ENCODE results near the gene NLRP5.
"Not testable (repeated sequence)": the region's sequence is repeated elsewhere in the genome, so short reads cannot be mapped to it uniquely, and the experiment has no call there.

Gene NLRP5

DNA sequence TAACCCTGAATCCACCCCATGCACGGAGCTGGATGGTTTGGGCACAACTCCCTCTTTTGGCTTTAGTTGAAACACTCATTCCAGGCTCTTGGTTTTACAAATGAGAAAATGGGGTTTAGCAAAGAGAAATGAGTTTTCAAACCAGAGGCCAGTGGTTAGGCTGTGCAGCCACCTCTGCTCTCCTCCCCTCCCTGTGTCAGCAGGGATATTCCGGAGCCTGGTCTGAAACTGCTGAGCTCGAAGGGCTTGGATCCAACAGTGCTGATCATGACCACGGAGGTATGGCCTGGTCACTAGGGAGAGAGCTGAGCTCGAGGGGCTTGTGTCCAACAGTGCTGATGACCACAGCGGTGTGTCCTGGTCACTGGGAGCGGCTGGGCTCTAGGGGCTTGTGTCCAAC lies 93.0 kb downstream of the NLRP5 start:
- no peak for DNase-seq

DNA sequence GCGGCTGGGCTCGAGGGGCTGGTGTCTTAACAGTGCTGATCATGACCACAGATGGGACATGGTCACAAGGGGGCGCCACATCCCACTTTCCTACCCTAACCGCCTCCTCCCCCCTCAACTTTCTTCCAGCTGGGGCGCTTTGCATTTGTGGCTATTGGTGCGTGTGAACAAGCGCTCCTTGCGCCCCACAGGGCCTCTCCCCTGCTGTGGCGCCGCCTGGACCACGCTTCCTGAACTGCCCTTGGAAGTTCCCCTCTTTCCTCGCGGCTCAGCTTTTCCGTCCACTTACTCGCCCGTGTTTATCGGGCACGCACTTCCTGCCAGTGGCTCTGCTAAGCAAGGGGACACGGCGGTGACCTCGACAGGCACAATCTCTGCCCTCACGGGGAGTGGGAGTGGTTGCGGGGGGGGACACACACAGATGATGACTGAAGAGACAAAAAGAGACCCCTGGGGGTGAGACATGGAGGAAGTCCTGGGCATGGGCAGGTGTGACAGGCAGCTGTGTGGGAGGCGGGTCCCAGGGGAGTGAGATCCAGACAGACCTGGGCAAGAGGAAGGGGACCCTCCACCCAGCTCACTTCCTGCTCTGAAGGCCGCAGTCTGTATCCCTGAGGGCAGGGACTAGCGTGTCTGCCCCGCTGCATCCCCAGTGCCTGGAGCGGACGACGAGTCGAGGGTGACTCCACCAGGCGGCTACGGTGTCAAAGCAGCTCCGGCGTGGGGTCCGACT lies 94.3 kb downstream of the NLRP5 start:
- DNase-seq, result peak; percentile 54

- no peak for DNase-seq
Observed at GRCh38 chr19:56083668-56084067, 97.1 kb downstream of the NLRP5 start.

DNA sequence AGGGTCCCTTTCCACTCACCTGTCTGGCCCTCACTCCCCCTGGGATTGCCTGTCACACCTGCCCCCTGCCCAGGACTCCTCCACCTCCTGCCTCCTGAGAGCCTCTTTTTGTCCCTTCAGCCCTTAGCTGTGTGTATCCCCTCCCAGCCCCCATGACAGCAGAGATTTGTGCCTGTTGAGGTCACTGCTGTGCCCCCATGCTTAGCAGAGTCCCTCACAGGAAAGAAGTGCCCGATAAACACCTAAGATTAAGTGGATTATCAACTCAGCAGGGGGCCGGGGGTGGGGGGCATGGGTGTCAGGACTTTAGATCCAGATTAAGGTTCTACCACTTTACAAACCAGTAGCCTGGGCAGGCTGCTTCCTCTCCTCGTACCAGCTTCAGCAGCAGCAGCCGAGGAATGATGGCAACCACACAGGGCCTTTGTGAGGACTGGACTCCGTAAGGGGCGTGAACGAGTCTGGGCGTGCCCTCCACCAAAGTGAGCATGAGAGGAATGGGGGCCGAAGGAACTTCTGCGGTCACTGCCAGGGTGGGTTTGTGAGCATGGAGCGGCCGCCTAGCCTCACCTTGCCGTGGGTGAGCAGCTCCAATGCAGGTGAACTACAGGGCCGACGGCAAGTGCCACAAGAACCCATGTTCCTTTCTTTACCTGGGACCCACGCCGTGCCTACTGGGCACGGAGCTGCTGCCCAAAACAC lies 98.4 kb downstream of the NLRP5 start:
- DNase-seq, result no peak

DNA sequence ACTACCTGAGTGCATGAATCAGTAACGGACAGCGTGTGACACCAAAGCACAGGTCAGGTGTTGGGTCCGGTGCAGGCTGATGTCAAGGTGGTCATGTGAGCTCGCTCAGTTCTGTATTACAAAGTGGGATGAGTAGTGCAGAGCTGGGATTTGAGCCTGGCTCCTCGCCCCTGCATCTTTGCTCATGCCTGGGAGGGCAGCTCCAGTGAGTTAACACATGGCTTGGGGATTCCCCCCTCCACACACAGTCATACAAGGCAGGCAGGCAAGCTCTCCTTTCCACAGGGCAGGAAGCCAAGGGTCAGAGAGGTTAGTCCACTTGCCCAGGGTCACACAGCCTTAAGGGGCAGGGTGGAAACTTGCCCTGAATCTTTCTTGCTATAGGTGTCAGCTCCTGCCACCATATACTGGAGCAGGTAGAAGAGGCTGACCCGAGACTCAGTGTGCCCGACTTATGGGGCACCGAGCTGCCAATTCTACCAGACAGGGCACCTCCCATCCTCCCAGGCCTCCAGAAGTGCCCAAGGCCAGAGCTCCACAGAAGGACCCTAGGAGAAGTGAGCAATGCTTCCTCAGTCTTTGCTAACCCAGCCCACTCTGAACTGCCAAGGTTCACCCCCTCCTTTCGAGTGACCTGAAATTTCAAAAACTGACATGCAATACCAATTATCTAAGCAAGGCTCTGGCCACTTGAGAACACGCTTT lies 99.1 kb downstream of the NLRP5 start:
- DNase-seq, result no peak

DNA sequence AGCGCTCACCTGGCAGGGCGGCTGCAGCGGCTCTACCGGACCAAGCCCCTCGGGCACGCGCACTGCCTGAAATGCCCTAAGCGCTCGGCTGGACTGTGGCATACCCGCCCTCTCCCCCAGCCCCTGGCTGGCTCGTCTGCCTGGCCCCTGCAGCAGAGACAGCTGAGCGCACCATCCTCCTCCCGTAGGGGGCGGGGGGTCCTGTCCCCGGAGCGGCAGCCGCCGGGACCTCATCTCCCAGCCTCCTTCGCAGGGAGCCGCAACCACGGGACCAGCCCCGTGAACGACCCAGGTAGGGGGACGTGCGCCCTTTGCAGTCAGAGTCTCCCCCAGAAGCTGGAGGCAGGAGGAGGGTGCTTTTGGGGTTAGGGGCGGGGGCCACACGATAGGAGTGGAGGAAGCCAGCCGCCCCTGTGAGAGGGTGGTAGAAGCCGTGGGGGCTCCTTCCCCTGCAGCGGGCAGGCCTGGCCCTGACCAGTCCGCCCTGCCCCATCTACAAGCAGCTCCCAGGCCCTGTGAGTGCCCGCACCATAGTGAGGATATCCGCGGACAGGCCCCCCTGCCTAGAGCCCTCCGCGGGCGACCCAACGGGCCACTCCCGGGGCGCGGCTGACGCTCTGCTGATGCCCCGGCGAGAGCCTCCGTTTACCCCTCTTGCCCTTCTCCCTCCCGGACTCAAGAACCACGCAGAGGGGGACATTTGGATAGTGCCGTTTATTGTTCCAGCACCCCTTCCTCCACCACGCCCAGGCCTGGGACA lies 100.3 kb downstream of the NLRP5 start:
- DNase-seq, result no peak

DNA sequence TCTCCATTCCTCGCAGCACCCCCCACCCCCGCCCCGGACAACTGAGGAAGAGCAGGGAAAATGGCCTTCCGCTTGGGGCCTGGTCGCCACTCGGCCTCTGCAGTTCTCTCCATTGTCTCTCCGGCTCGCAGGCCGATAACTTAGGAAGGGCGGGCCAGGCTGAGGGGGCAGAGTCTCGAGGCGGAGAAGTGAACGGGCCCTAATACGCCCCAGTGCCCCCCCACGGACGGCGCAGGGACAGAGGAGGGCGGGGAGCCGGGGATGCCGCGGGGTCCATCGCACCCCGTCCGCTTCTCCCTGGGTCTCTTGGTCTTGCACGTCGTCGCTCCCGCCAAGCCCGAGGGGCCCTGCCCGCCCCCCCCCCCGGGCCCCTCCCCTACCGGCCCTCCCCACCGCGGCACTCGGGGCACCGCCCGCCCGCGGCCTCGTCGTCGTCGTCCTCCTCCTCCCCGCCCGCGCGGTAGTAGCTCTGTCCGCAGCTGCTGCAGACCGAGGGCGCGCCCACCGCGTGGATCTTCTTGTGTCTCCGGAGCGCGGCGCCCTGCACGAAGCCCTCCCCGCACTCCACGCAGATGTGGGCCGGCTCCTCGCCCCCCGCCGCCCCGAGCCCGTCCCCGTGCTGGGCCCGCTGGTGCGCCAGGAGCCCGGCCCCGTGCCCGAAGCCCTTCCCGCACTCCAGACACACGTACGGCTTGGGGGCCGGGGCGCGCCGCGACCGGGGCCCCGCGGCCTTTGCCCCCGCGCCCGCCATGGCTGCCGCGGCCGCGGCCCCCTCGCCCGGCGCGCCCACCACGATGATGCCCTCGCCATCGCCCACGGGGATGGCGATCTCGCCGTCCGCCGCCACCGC lies 101.3 kb downstream of the NLRP5 start:
- DNase-seq, result no peak

- DNase-seq, result no peak
Observed at GRCh38 chr19:56088497-56089215, 102.1 kb downstream of the NLRP5 start.

DNA sequence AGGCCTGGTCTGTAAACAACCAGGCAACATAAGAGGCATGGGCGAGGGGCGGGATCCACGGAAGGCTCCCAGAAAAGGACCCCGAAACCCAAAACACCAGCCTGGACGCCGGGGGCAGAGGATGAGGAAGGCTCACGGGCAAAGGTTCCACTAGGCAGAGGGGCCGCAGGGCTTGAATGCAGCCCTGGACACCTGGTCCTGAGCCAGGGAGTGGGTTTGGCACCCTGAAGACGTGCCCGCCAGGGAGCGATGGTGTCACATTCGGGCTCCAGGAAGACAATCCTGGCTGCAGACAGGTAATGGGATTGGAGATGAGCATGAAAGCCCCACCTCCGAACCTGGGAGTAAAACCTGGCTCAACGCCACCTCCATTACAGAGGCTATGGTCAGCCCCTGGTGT lies 102.8 kb downstream of the NLRP5 start:
- no peak for DNase-seq

DNA sequence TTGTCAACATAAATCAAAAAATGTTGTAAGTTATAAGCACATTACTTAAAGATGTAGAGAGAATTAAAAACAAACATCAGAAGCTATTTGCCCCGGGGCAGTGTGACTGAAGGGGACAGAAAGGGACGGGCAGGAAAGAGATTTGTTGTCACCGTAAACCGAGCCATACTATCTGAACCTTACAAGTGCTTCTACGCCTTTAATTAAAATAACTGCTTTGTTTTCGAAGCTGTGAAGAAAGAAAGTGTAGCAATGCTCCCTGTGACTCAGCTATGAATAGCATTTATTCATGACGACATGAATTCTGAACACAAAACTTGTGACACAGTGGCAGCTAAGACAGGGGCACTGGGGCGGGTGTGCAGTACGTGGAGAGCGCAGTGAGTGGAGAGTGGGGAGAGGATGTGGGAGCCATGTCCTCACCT lies 104.5 kb downstream of the NLRP5 start:
- no peak for DNase-seq

DNA sequence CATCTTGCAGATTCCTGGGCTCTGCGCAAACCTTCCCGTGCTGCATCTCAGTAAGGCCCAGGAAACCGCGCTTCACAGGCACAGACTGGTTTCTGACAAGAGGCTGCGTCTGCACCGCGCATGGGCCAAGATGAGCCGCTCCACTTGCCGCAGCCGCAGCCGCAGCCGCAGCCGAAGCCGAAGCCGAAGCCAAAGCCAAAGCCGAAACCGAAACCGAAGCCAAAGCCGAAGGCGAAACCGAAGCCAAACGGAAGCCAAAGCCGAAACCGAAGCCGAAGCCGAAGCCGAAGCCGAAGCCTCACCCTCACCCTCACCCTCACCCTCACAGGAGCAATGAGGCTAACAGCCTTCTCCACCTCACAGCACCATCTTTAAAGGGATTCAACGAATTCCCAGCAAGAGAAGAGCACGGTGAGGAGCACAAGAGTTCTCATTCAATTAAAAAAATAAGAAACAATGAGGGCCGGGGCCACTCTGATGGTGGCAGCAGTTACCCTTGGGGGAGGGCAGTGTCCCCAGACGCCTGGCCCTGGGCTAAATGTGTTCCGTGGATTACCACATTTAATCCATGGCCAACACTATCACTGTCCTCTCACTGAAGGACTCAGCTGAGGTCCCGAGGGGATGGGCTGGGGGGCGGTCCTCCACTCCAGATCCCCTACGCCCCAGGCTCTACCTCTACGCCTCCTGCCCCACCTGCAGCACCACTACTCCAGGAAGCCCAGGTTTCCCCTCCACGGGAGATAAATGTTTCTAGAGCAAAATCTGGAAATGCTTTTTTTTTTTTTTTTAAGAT lies 105.4 kb downstream of the NLRP5 start:
- no peak for DNase-seq

DNA sequence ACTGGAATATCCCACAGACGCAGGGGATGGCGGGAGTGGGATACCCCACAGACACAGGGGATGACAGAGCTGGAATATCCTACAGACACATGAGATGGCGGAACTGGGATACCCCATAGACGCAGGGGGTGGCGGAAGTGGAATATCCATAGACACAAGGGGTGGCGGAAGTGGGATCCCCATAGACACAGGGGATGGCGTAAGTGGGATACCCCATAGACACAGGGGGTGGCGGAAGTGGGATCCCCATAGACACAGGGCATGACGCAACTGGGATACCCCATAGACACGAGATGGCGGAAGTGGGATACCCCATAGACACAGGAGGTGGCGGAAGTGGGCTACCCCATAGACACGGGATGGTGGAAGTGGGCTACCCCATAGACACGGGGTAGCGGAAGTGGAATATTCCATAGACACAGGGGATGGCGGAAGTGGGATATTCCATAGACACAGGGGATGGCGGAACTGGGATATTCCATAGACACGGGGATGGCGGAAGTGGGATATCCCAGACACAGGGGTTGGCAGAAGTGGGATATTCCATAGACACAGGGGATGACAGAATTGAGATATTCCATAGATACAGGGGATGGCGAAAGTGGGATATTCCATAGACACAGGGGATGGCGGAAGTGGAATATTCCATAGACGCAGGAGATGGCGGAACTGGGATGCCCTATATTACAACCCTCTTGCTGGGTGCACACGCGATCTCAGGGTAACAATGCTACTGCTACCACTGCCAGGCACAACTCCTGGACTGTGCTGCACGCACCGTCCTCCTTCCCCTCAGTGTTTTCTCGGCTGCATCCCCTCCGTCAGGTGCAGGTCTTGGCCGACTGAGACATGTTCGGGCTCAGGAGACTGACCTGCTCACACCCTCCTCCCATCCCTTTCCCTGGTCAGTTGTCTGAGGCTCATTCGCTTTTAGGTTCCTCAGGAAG lies 106.4 kb downstream of the NLRP5 start:
- DNase-seq, result no peak

- no peak for DNase-seq
Observed at GRCh38 chr19:56094449-56094848, 107.9 kb downstream of the NLRP5 start.

GRCh38 chr19:56096665-56097064 lies 110.1 kb downstream of the NLRP5 start:
- DNase-seq, result no peak

DNA sequence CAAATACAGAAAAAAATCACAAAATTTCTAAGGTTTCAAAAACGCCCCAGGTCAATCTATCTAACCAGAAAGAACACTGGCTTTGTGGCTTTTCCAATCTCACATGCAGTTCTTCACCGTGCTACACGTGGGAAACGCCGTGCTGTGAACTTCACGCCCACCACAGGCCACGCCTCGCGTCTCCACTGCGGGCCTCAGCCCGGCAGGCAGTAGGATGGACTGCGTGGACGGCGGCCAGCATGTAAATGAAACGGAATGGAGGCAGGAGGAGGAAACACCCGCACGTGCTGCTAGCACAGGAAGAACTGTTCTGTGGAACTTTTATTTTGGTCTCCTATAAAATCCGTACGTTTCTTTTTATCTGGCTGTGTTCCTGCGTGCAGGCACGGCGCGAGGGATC lies 110.7 kb downstream of the NLRP5 start:
- DNase-seq, result no peak

DNA sequence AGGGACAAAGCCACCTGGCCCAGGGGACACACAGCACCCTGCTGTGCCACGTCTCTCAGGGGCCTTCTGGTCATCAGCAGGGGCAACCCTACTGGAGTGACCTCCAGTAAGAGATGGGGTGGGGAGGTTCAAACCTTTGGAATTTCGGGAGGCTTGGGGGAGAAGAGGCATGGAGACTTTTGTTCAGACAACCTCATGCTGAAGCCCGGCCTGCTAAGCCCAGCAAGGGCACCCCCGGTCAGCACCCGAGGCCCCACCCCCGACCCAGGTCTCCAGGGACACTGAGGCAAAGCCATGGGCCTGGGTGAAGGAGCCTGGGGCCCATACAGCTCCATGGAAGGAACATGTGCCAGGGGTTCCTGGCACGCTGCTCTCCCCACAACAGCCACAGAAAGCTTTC lies 111.2 kb downstream of the NLRP5 start:
- DNase-seq, result no peak

DNA sequence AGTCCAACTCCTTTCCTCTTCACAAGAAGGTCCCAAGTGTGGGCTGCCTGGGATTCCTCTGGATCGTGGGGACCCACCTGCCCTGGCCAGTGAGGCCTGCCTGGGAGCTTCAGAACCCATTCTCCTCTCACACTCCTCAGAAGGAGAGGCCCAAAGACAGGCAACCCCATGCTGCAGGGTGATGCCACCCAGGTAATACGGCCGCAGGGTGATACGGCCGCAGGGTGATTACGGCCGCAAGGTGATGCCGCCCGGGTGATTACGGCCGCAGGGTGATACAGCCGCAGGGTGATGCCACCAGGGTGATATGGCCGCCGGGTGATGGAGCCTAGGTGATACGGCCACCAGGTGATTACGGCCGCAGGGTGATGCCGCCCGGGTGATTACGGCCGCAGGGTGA lies 111.7 kb downstream of the NLRP5 start:
- DNase-seq, result not testable (repeated sequence)

DNA sequence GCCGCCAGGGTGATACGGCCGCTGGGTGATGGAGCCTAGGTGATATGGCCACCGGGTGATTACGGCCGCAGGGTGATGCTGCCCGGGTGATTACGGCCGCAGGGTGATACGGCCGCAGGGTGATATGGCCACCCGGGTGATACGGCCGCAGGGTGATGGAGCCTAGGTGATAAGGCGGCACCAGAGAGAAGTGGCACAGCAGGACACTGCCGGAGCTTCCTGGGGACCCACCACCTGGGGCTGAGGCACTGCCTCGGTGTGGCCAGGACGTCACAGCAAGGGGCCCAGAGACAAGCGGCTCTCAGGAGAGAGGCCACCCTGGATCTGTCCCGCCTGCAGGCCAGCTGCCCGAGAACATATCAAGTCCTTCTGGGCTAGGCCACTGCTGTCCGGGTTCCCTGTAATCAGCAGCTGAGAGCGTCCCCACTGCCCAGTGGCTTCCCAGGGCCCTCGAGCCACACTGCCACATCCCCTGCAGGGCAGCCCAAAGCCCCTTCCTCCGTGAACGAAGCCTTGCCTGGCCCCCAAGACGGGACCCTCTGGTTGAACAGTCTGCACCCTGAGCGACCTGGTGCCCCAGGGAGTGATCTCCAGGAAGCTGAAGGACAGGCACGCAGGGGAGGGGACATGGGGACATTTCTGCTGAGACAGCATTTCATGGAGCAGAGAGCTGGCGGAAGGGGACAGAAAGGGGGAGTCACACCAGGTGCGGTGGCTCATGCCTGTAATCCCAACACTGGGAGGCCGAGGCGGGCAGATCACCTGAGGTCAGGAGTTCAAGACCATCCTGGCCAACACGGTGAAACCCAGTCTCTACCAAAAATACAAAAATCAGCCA lies 112.4 kb downstream of the NLRP5 start:
- no peak for DNase-seq
